ENCODE measurements around the gene GEMIN7.

The GEMIN7 gene

DNA sequence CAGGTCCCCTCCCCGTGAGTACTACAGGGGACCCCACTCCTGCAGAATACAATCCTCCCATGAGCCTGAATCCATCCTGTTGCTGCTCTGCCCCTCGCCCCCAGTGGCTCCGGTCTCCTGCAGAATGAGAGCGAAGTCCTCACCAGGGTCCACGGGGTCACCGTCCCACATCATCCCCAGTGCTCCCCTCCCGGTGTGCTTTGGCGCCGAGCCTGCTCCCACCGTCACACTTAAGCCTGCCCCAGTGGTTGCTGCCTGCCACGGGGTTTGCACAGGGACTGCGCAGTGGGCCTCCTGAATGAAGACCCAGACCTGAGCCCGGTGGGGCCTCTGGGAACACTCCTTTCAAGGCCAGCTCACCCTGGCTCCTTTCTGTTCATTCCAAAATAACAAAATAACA lies 51.2 kb downstream of the GEMIN7 start:
- no peak for DNase-seq (ENCODE audit: low read depth)

- DNase-seq (ENCODE audit: low read depth) = no peak
Measured at GRCh38 chr19:45130888-45131615, 52.0 kb downstream of the GEMIN7 start.

- DNase-seq (ENCODE audit: low read depth) = no peak
Measured at GRCh38 chr19:45133661-45134060, 54.6 kb downstream of the GEMIN7 start.

DNA sequence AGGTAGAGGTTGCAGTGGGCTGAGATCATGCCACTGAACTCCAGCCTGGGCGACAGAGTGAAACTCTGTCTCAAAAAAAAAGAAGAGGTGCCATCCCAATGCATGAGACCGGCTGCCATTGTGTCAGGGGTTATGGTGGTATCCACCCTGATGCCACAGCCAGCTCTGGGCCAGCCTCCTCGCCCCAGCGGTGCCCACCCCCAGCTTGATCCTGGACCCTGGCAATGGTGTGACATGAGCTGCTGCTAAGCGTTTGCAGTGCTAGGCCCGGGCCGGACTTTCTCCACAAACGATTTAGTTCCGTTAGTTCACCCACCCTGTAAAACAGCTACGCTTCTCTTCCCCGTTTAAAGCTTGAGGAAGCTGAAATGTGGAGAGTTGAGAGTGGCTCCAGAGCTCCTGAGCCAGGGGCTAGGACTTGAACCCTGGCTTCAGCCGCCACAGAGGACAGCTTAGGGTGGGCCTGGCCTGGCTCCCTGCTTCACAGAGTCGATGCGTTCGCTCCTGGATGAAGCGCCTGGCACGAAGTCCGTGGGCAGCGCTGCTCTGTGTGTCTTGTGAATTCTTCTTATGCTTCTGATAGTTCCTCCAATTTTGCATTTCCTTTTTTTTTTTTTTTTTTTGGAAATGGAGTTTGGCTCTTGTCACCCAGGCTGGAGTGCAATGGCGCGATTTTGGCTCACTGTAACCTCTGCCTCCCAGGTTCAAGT lies 56.3 kb downstream of the GEMIN7 start:
- DNase-seq (ENCODE audit: low read depth) = no peak

DNA sequence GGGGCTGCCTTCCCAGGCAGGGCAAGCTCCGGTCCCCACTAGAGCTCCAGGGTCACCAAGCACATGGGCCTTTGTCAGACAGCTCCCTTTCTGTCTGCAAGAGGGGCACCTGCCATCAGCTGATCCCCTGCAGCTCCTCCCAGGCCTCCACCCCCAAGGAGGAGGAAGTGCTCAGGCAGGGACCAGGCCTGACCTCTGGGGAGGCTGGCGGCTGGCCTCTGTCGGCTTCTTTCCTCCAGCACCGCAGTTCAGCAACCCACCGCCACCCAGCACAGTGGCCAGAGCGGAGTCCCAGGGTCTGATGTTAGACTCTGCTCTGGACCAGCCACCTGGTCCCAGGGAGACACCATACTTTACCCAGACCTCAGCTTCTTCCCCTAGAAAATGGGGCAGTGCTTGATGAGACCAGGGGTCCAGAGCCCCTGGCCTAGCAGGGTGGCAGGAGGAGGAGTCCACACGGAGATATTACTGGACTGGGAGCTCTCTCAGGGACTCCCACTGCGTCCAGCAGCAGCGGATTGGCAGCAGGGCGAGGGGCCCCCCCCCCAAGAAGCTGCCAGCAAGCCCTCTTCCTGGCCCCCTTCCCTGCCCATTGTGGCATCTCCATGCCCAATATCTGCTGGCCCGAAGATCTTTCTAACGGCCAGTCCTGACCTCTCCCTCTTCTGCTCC lies 57.6 kb downstream of the GEMIN7 start:
- DNase-seq (ENCODE audit: low read depth) = no peak

DNA sequence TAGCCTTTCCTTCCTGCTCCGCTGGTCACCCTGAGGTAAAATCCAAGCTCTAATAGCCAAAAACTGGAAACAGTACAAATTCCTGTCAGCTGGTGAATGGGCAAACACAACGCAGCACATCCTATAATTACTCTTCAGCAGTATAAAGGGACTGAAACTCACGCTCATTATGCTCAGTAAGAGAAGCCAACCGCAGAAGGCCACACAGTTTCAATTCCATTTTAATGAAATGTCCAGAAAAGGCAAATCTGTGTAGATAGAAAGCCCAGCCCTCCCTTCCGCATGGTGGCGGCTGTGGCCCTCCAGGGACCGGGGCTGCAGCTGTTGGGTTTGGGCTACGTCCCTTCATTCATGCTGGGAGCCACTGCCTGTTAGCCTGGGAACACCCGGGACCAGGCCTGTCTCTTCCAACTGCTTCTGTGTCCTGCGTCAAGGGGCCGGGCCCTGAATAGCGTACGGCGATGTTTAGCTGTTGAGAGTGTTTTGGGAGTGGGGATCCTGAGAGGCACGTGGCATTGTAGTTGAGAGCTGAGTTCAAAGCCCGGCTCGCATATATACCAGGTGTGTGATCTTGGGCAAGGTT lies 58.2 kb downstream of the GEMIN7 start:
- no peak for DNase-seq (ENCODE audit: low read depth)

DNA sequence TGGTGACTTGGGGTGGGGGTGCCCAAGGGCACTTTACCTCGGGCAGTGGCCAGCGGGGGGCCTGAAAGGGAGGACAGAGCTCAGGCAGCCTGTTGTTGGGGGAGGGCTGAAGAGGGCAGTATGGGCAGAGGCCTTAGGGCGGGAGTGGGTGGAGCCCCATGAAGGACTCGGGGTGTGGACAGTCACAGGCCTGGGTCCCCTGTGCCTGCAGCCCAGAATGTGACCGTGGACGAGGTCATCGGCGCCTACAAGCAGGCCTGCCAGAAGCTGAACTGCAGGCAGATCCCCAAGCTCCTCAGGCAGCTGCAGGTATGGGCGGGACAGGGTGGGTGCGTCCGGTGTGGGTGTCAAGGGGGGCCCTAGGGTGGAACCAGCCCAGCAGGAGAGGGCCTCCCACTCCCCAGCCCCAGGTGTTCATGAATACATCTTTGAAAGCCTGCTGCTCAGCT lies 59.3 kb downstream of the GEMIN7 start:
- DNase-seq (ENCODE audit: low read depth) = no peak

GRCh38 chr19:45139286-45140143 lies 60.5 kb downstream of the GEMIN7 start:
- DNase-seq (ENCODE audit: low read depth) = no peak

DNA sequence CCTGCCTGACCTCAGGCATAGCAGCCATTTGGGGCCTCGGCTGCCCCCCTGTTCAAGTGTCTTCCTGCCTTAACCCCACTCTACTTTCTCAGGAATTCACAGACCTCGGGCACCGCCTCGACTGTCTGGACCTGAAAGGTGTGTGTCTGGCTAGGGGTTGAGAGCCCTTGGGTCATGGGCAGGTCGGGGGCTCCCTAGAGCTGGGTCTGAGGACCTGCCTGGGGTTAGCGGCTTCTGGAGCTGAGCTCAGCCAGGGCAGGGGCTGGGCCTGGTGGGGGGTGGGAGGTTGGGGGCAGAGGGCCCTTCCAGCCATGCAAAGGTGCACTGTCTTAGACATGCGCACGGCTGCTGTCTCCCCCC lies 61.1 kb downstream of the GEMIN7 start:
- no peak for DNase-seq (ENCODE audit: low read depth)

DNA sequence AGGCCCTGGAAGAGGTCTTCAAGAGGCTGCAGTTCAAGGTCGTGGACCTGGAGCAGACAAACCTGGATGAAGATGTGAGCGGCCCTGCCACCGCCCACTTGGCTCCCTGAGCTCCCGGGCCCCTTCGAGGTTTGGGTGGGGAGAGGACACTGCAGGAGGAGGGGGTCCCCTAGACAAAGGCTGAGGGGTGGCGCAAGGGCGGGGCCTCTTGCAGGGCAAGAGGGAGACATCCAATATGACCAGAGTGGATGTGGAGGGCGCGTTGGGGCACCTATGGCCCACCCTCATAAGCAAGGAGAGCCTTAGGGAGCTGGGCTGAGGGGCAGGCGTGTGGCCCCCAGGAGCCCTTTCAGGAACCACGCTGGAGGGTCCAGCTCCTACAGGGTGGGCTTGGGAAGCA lies 61.5 kb downstream of the GEMIN7 start:
- no peak for DNase-seq (ENCODE audit: low read depth)
